Measurements from ENCODE around the gene LHX2.

The LHX2 gene

DNA sequence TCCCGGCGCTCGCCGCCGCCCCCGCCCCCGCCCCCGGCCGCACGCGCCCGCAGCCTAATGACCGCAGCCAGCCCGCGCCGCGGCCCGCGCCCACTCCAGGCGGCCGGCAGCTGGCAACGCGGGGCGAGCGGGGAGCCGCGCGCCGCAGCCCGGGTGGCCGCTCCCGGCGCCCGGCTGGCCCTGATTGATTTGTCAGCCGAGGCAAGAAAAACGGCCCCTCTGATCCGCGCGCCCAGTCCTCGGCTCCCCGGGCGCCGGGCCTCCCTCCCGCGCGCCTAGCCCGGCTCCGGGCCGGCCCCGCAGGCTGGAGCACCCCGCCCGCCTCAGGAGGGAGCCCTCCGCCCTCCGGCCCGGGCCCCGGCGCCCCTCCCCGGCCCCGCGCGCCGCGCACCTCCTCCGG, 11.9 kb upstream of the LHX2 start:
- no peak for DNase-seq (ENCODE audit: low read depth)

DNA sequence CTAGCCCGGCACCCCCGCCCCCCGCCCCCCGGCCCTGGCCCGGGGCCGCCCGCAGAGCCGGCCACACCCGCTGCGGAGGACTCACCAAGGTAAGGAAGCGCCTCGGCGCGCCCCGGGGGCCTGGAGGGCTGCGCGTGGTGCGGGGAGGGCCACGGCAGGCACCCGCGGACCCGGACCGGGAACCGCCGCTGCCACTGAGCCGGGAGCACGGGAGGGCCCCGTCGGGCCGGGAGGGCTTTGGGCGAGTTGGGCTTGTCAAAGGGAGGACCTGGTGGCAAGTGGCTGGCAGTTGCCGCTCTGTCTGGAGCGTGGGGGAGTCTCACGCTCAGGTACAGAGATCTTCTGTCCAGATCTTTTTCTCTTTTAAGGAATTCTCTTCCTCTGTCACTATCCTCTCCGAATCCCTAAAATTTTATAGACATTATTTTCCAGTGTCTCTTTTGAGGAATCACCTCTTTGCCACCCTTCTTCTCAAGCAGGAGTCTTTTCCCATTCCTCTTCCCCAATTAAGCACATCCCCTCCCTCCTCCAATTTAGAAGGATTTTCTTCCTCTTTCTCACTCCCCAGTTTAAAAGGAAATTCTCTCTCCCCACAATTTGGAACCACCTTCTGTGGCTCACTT, 11.3 kb upstream of the LHX2 start:
- no peak for DNase-seq (ENCODE audit: low read depth)

DNA sequence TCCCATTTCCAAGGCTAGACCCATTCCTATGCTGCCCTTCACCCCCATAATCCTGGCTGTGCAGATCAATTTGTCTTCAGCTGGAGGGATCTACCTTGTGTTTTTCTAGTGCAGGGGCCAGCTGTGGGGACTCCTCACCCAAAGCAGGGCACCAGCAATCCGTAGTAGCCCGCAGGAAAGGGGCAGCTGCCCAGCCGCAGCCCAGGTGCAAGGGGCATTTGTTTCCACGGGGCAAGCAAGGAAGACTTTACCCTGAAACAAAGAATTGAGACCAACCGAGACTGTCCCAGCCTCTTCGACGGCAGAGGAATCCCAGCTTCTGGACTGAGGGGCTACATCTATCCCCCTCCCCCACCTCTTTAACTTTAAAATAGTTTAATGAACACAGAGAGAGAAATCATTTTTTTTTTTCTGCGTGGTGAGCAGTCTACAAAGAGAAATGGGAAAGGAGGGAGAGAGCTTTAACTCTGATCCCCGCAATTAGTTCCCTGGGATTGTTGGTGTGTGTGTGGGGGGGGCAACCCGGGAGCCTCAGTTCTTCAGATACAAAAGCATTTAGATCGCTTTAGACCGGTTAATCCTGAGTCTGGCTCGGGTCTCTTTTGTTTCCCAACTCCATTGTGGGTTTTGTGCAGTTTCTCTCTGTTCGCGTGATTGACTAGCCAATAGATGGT, 10.6 kb upstream of the LHX2 start:
- no peak for DNase-seq (ENCODE audit: low read depth)

DNA sequence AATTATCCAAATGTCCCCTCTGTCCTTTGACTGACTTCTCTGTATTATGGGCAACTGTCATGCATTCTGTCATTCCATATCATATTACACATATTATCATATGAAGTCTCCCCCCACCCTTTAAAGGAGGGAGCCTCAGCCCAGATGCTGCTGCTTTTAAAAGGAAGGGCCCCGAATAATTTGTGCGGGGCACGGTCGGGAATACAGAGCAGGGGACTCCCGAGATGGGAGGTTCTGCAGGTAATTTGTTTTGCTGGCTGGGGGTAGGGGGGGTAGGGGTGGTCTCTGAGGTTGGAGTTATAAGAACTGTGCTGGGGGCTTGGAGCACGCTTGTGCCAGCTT, 10.1 kb upstream of the LHX2 start:
- DNase-seq (ENCODE audit: low read depth): no peak

DNA sequence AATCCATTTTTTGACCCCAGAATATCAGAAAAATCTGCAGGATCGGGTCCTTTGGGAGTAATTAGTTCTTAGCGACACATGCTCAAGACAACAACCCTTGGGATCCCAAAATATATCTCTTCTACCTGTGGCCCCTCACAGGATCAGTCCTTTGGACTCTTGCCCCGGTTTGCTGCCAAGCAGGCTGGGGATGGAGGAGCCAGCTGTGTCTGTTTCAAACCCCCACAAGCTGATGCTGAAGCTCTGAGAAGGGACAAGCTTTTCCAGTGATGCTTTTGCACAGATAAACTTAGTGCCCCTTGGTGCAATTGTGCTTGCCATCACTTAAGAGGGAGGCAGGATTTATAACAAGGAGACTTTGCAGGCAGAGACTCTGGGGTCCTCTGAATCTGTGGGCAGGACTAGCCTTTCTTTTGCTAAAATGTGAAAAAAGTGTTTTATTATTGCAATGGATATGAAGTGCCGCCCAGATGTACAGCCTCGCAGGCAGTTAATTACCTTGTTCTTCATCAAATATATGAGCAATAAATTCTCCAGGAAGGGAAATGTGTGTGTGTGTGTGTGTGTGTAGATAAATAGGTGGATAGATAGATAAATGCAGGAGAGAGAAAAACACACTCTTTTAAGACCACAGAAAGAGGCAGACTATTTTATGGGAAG, 9.6 kb upstream of the LHX2 start:
- DNase-seq (ENCODE audit: low read depth): no peak

DNA sequence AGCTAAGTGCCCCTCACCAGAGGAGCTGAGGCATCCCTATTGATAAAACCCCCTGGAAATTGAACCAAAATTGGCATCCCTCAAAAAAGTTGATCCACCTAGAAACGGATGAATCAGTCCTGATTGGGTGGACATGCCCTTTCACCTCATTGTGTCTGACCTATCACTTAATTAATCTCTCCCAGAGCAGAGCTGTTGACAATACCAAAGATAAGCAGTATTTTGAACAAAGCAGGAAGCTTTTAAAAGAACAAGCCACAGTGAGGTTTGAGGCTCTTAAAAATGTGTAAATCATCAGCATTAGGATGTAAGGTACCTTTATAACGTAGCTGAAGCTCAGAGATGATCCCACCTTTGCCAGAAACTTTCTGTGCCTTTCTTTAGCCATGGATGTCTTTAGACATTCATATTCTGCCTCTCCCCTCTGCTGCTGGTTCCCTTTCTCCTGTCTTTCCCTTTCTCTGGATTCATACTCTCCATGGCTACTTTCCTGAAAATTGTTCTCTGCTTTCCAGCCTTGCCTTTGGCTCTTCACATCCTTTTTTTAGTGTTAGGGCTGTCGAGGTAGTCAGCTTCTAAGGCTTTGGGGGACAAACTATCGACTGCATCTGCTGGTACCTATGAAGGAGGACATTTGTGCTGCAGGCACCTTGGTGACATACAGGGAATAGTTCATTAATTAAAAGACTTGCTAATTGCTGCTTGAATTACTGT, 7.8 kb upstream of the LHX2 start:
- DNase-seq (ENCODE audit: low read depth): no peak

DNA sequence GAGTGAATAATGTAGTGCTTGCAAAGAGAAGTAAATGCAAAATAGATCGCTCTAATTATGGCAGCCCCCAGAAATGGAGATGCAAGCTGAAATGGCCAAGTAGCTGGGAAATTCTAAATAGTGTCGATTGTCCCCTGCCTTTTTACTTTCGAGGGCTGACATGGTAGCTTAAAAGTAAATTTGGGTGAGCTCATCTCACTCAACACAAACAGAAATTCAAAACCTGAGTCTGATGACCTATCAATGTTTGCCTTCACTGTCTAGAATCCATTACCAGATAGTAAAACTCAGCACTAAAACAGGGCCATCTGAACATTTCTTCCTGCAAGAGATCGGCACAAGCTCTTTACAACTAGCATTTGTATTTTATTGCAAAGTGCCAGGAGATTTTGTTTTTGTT, 7.0 kb upstream of the LHX2 start:
- no peak for DNase-seq (ENCODE audit: low read depth)

DNA sequence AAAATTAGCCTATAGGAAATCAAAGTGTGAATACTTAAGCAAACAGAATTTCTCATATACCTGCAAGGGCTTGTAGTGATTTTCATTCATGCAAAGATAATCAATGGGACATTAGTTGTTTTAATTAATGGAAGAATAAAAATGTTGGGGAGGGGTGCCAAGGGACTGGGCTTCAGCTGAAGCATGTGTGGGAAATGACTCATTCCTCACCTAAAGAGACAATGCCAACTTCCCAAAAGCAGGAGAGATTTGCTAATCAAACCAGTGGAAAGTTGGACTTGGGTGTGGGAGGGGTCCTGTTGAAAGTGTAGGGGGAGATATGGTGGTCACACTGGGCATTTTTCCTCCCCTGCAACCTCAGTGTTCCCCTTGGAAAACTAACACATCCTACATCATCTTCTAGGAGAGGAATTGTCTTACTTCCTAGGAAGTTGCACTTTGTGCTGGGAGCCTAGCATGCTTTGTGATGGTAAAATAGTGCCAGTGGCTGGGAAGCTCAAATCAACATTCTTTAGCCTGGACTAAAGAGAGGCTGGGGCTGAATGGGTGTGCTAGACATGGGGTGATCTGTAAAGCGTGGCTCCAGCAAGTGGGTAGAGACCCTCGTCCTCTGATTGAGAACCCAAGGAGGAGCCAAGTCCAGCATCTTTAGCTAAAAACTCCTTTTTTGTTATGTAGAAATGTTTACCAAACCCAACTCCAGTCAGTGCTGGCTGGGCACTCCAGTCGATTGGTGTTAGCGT, 6.4 kb upstream of the LHX2 start:
- DNase-seq (ENCODE audit: low read depth): no peak

DNA sequence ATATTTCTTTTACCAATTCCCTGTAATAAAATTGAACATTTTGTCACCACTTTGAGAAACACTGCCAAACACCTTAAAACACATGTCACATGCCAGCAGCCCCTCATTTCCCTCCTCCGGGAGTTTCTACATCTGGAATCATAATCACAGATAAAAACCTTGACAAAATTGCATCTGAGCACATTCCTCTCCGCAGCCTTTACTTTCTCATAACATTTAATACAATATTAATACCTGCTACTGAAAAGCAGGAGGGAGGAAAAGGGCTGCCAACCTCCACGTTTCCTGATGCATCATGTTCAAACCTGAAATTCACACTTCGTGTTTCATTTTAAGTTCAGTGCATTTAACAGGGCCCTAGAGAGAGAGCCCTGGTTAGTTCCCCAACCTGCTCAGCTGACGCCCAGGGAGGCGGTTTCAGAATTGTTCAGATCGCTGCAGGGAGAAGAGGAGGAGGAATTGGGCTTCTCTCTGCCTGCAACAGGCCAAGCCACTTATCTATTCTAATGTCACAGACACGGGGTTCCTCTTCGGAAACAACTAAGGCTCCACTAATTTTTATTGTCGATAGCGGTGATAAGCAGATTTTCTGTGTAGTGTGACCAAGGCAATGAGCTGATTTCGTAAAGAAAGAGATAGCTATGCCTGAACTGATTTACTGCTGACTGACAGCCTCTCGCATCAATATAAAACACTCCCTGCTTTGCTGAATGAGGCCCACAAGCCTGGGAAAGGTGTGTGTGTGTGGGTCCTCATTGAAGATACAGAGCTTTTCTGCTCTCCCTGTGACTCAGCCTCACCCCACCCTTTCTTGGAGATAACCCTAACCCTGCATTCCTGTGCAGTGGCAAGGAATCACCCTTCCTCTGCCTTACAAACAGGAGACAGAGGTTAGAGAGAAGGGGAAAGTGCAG, 4.9 kb upstream of the LHX2 start:
- DNase-seq (ENCODE audit: low read depth): no peak

DNA sequence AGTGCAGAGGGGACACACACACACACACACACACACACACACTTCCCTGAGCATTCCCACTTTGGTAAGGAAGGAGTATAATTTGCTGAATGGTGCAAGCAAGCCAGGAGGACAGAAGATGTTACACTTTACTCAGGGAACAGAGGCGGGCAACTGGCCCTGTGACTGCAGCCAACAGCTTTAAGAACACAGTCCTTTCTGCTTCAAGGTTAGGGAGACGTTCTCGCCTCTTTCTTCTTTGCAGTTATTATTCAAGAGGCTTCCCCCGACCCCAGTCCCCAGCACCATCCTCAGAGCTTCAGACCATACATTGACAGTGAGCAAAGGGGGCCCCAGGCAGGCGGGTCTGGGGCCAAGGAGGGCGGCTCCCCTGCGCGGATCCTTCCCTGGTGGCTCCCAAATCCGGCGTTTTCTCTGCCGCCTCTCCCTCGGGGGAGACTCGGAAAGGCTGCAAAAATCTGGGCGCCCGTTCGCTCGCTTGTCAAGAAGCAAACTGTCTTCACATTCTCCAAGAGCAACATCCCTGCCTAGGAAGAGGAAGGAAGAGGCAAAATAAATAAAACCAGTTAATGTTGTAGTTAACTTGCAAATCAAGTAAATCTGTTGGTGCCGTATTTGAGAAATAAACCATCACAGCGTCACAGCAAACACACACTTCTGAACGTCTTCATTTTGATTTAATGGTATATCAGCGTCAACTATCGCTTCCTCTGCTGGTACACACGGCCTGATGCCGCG, 3.8 kb upstream of the LHX2 start:
- no peak for DNase-seq (ENCODE audit: low read depth)

DNA sequence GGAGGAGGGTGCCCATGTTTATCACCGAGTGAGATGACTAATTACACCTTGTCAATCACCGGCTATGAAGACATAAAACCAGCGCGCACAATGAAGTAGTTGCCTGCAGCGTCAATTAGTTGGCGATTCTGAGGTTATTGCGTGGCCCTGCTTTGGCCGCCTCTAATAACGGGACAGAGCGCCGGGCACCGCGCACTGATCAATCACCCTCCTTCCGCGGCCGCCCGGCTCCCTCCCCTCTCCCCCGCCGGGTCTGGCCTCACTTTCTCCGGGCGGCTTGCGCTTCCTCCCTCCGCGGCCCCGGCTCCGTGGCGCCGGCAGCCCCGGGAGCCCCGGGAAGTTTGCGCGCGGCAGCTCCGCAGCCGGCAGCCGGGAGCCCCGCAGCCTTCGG, 3.3 kb upstream of the LHX2 start:
- no peak for DNase-seq (ENCODE audit: low read depth)

DNA sequence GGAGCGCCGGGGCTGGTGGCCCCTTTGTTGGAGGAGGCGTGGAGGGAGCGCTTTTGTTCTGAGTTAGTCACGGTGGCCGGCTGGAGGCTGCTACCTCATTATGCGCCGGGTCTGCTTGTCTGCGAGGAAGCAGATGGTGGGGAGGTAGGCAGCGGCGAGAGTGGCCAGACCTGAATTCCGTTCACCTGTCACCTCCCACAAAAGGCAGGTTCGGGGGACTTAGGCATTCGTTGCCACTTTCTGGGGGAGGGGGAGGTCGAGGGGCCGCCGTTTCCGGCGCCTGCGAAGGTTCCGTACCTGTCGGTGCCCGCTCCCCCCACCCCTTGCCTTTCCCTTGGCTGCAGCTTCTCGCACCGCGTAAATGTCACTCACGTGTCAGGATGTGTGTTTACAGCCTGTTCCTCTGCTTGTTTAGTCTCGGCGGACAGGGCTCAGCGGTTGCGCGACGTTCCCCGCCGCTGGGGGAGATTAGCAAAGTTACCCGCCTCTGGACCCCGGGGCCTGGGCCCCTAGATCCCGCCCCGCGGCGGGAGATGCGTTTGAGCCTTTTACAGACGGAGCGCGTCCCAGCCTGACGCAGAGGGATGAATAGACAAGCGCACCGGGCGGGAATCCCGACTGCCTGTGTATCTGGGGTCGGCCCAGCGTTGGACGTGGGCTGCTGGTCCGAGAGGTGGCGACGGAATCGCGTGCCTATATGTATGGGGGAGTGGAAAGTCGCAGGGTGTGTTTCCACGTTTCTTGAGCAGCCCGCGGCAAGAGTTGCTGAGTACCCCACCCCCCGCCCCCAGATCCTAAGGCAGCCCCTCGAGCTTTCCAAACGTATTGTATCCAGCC, 2.7 kb upstream of the LHX2 start:
- no peak for DNase-seq (ENCODE audit: low read depth)

DNA sequence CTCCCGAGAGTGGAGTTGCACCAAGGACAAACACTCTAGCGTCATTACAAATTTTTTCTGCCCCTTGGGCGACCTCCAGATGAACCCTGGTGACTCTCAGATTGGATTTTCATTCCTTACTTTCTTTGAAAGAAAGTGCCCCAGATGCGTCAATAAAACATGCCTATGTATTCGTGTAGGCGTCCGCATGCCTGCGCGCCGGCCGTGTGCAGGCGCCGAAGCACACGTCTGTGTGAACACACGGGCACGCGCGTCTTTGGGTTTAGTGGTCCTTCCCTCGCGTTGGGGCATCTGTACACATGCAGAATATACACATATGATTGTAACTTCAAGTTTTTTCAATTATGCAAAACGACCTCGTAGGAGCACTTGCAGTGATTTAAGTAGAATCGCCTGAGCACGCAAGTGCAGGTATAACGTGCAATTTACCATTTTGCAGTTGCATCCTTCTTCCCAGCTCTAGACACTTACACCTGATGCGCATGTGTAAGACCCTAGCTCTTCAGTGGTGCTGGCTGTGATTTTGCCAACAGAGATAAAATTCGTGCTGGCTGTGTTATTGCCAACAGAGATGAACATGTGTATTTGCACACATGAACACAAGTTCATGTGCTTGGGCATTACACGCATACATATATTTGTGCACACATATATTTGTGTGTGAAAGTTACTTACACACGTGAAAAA, 1.9 kb upstream of the LHX2 start:
- no peak for DNase-seq (ENCODE audit: low read depth)

DNA sequence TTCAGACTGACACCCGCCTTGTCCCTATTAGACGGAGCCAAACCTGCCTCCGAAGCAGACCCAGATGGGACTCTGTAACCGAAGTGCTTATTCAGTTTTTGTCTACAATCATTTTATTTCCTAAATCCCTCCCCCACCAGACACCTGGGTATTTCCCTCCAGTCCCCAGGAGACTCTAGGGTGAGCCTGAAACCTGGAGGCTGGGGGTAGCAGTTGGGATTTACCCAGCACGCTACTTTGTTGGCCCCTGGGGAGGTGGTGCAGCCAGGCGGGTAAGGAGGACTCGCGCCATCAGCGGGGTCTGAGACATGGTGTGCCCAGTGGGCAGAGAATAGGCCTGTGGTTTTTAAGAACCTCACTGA, 1.3 kb upstream of the LHX2 start:
- no peak for DNase-seq (ENCODE audit: low read depth)

DNA sequence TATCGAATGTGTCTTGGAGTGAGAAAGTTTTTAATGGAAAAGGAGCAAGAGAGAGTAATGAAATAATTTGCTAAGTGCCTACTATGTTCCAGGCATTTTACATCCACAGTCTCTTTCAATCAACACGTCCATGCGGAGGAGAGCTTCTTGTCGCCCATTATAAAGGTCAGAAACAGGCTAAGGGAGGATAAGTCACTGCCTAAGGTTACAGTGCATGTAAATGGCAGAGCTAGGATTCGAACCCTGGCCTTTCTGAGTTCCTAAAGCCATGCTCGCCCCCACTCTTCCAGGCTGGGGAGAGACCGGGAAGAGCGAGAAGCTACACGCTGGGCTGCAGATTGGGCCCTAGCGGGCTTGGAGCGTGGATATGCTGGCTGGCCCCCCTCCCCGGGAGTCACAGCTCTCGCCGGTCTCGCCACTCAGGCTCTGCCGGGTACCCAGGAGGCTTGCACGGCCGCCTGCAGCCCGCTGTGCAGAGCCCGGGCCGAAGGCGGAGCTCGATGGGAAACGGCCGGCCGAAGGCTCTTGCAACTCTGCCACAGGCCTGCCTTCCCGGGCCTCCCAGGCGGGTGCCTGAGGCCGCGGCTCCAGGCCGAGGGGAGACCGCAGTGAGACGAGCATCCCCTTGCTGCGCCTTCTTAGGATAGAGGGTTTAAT, 775 bp upstream of the LHX2 start:
- no peak for DNase-seq (ENCODE audit: low read depth)

DNA sequence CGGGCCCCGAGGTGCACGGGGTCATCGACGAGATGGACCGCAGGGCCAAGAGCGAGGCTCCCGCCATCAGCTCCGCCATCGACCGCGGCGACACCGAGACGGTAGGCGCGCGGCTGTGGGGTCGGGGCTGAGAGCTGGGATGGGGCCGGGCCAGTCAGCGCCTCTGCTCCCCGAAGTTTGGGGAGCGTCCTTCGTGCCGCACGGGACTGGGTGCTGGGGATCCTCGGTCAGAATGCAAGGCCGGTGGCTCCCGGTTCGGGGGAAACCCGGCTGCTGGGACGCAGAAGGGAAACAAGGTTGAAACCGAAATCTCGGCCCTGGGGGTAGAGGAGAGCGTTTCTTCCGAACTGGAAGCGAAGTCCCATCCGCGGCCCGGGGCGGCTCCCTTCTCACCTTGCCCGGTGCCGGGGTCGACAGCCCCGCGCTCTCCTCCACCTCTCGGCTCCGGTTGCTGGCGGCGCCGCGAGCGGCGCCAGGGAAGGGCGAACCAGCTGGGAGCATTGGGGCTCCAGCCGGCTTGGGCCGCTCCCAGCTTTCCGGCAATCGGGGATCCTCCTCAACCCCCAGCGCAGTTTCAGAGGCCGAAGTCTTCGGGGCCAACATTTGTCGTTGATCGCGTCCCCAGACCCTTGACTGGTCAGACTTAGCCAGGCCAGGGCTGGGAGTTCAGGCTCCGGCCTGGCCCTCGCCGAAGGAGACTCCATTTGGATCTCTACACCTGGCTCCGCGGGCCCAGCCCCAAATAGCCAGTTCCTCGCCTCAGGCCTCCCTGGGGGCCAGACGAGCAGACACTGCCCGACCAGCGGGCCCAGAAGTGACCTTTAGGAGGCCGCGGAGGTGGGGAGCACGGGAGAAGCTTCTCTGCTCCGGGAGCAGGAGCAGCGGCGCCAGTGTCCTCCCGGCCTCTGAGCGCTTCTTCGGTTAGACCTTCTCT, 1.1 kb downstream of the LHX2 start:
- DNase-seq (ENCODE audit: low read depth): no peak

Data from non-pigmented ciliary epithelial cell (primary cell).